GM12873 (cell line): ENCODE results near the gene FAM227A.

ENCODE experiments used
- CTCF ChIP-seq: IDR thresholded peaks from 2 replicates; pipeline ENCODE4 v1.5.1; 2012; ENCODE audit warnings: low read depth, mild to moderate bottlenecking, moderate library complexity, low read length, control low read depth; ENCODE audit not compliant: insufficient read depth; ENCODE audit errors: missing control alignments

Gene FAM227A

GRCh38 chr22:38638216-38638615 lies 18.0 kb downstream of the FAM227A start:
- no peak for TF ChIP-seq CTCF

GRCh38 chr22:38632528-38632927 lies 23.7 kb downstream of the FAM227A start:
- TF ChIP-seq CTCF: no peak

GRCh38 chr22:38631724-38632123 lies 24.5 kb downstream of the FAM227A start:
- TF ChIP-seq CTCF: no peak

- TF ChIP-seq CTCF: no peak
These were observed 27.1 kb downstream of the FAM227A start for GRCh38 chr22:38629108-38629507.

- TF ChIP-seq CTCF: no peak
These were observed 27.7 kb downstream of the FAM227A start for GRCh38 chr22:38628444-38628843.

GRCh38 chr22:38623351-38623750 lies 32.8 kb downstream of the FAM227A start:
- TF ChIP-seq CTCF: no peak

GRCh38 chr22:38618682-38619081 lies 37.5 kb downstream of the FAM227A start:
- TF ChIP-seq CTCF: no peak
